ENCODE results near the gene ACOT2.

The ACOT2 gene

DNA sequence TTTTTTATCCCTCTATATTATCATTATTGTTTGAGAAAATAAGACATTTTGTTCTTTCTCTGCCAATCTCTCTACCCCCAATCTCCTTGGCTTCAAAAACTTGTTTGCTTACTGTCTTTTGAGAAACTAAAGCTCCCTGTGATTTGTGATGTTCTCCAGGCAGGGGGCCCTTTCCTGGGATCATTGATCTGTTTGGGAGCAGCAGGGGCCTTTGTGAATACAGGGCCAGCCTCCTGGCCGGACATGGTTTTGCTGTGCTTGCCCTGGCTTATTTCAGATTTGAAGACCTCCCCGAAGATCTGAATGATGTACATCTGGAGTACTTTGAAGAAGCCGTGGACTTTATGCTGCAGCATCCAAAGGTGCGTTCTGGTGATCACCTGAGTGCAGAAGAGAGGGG, 47.8 kb downstream of the ACOT2 start:
- DNase-seq: no peak

DNA sequence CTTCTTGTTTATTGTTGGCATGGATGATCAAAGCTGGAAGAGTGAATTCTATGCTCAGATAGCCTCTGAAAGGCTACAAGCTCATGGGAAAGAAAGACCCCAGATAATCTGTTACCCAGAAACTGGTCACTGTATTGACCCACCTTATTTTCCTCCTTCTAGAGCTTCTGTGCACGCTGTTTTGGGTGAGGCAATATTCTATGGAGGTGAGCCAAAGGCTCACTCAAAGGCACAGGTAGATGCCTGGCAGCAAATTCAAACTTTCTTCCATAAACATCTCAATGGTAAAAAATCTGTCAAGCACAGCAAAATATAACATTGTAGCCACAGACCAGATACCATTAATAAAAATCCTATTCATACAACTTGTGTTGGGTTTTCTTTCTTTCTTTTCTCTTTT, 50.5 kb downstream of the ACOT2 start:
- DNase-seq: no peak

DNA sequence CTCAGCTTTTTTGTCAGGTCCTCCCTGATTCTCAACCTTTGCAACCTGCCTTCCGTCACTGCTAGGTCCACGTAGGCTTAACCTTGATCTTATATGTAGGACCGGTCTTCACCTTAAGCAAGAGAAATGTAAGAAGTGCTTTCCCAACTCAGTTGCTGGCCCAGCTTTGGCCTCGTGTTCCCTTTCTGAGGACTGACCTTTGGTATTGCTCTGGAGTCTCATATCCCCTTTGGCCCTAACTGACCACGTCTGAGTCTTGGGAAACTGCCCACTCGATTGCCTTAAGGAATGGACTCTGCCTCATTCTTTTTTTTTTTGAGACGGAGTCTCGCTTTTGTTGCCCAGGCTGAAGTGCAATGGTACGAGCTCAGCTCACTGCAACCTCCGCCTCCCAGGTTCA, 51.3 kb downstream of the ACOT2 start:
- DNase-seq: no peak

DNA sequence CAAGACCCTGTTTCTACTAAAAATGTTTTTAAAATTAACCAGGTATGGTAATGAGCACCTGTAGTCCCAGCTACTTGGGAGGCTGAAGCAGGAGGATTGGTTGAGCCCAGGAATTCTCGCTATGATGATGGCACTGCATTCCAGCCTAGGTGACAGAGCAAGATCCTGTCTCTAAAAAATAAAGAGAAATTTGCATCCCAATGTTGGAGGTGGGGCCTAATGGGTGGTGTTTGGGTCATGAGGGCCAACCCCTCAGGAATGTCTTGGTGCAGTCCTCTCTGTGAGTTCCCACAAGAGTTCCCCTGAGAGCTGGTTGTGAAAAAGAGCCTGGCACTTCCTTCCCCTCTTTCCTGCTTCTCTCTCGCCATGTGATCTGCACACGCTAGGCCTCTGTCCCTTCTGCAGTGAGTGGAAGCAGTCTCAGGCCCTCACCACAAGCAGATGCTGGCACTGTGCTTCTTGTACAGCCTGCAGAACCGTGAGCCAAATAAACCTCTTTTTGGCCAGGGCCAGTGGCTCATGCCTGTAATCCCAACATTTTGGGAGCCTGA, 54.6 kb downstream of the ACOT2 start:
- DNase-seq: no peak

Measured in T1000 (cell line).